AG04450 (cell line): Measurements from ENCODE around the gene SMYD2. TPM values are rescaled to one million over a fixed set of nuclear protein-coding genes. Genes with fewer than 3 reads are reported as not detected.

Experiments used
- CTCF ChIA-PET: fragments of 300-600, 350-600 bp; formaldehyde crosslinking; extraction: SDS; loops from one replicate; lab custom pipeline; 2022; ENCODE audit warnings: antibody characterized with exemption, inconsistent platforms; lab: Charles Lee
- POLR2A ChIA-PET: fragments of 350-600 bp; formaldehyde crosslinking; extraction: SDS; loops from one replicate; lab custom pipeline; 2021; ENCODE audit warnings: antibody characterized with exemption, inconsistent platforms; lab: Yijun Ruan, JAX
- DNase-seq: peaks from one replicate; pipeline ENCODE4 v3.0.0-alpha.2; 2011; ENCODE audit warnings: low read depth, low spot score
- H3K27ac ChIP-seq: one replicate; pipeline ENCODE4 v1.5.1; 2012; ENCODE audit warnings: low read depth, low read length, control low read depth
- H3K27me3 ChIP-seq: one replicate; pipeline ENCODE4 v1.6.0; 2012; ENCODE audit warnings: low read length; ENCODE audit not compliant: control insufficient read depth, insufficient read depth
- H3K4me3 ChIP-seq: 2 replicates; pipeline ENCODE4 v1.5.1; 2011; ENCODE audit warnings: mild to moderate bottlenecking, low read depth, low read length, control low read depth
- H3K9me3 ChIP-seq: 2 replicates; pipeline ENCODE4 v1.5.1; 2012; ENCODE audit warnings: low read length; ENCODE audit not compliant: control insufficient read depth, insufficient read depth
- polyA plus RNA-seq: library from polyadenylated mRNA; depleted of rRNA; stranded (reverse); fragments of >200 nt; gene quantifications from 2 replicates; pipeline ENCODE4 v1.2.3, GENCODE V29; 2011
- TF ChIP-seq, protein P1 (sequence below): IDR thresholded peaks from 2 replicates; pipeline ENCODE4 v1.5.1; 2011; ENCODE audit warnings: low read depth, low read length, control low read depth, inconsistent platforms

SMYD2 gene
- polyA plus RNA-seq, 1 experiment = 54.7 TPM

DNA sequence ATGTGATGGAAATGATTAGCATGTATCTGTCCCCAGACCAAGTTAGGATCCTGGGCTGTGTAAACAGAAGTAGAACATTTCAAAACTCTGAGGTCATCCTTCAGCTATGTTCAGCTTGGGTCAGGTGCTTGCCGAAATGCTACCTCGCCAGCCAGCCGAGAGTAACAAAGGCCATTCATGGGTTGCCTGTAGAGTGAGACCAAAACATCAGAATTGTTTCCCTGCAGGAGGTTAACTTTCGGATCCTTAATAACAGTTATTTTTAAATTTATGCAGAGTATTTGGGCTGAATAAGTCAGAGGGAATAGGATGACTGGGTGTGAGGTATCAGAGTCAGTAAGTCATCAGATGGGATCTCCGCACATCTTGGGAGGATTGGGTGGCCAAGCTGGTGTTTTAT is 35.6 kb downstream of the SMYD2 start:
- CTCF ChIA-PET = interaction anchor here (0.7 to 8.8 kb wide), 6 partner anchors 11 to 102 kb away, joined by 3 to 70 read pairs (median 22); no protein-coding TSS in a partner anchor
- H3K27me3 ChIP-seq = no peaks in the 10 kb centered on the region
- no peak for DNase-seq

DNA sequence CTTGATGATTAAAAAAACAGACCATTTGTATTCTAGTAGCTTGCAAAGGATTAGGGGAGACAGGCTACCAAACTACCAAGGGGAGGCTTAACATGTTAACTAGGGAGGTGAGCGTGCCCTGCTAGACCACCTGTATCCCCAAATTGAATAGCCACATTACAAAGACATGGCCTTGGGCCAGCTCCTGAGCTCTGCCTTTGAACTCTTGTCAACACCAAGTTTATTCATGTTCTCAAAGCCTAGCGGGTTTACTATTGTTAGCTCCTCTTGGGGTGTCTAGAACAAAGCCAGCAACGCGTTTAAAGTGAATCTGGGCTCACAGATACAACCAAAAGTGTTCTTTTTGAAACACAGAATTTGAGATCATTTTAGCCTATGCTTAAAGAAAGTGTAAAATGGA is 36.3 kb downstream of the SMYD2 start:
- ChIA-PET POLR2A (no interaction called here), CTCF (interaction anchor here (1.2 to 8.8 kb wide), 5 partner anchors 11 to 103 kb away, joined by 3 to 70 read pairs (median 28); no protein-coding TSS in a partner anchor)
- no peaks in the 10 kb centered on the region for H3K27me3 ChIP-seq
- TF ChIP-seq, protein P1, sequence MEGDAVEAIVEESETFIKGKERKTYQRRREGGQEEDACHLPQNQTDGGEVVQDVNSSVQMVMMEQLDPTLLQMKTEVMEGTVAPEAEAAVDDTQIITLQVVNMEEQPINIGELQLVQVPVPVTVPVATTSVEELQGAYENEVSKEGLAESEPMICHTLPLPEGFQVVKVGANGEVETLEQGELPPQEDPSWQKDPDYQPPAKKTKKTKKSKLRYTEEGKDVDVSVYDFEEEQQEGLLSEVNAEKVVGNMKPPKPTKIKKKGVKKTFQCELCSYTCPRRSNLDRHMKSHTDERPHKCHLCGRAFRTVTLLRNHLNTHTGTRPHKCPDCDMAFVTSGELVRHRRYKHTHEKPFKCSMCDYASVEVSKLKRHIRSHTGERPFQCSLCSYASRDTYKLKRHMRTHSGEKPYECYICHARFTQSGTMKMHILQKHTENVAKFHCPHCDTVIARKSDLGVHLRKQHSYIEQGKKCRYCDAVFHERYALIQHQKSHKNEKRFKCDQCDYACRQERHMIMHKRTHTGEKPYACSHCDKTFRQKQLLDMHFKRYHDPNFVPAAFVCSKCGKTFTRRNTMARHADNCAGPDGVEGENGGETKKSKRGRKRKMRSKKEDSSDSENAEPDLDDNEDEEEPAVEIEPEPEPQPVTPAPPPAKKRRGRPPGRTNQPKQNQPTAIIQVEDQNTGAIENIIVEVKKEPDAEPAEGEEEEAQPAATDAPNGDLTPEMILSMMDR = no peak
- DNase-seq = no peak
- H3K9me3 ChIP-seq = no peaks in the 10 kb centered on the region
- no peak overlapping the region for H3K4me3 ChIP-seq
- no peak overlapping the region for H3K27ac ChIP-seq

More for the DNA sequence above, 35.6 kb downstream of the SMYD2 start:
- Histone ChIP-seq H3K4me3 (no peak overlapping the region), H3K27ac (no peak overlapping the region), H3K9me3 (no peaks in the 10 kb centered on the region)
- TF ChIP-seq, protein P1 = no peak
- POLR2A ChIA-PET = interaction anchor here (0.7 kb wide), 1 partner anchor 1366 kb away, joined by 3 read pairs; the partner anchor contains the start of gene VASH2

DNA sequence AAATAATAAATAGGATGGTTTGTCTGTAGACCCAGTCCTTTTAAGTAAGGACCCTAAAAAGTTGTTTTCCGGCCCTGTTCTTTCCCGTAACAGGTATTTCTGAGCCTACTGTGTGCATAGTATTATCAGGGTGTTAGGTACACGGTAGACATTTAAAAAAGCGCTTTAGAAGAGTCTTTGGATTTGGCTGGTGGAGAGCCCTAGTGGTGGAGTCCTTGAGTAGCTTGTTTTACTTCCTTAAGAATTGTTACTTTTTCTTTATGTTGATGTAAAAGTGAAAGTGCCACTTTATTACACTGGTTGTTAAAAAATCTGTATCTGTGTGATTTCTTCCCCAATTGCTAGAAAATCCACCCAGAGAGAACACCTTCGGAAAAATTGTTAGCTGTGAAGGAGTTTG is 36.8 kb downstream of the SMYD2 start:
- no peak for DNase-seq
- H3K27me3 ChIP-seq = no peaks in the 10 kb centered on the region
- ChIA-PET CTCF (interaction anchor here (1.2 to 8.8 kb wide), 5 partner anchors 10 to 103 kb away, joined by 3 to 70 read pairs (median 28); no protein-coding TSS in a partner anchor), POLR2A (no interaction called here)
- no peak overlapping the region for H3K4me3 ChIP-seq
- TF ChIP-seq, protein P1 = peak; percentile 21; the same call in 1 of the 2 replicates
- H3K27ac ChIP-seq = no peak overlapping the region
- no peaks in the 10 kb centered on the region for H3K9me3 ChIP-seq

DNA sequence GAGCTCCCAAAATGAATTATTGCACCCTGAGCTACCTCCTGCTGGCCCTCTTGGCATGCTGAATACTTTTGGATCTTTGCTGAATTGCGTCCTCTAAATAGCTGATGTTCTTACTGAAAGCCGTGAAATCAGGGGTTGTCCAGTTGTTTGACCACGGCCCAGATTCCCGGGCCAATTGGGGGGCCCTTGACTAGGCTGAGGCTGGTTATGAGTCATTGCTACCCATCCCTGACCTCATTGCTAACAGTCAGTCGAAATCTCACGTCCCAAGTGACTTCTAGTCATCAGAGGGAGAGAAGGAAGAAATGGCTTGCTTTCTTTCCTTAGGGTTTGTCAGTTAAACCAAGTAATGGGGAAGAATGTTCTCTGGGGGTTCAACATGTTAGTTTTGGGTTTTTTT is 37.4 kb downstream of the SMYD2 start:
- Histone ChIP-seq H3K9me3 (no peaks in the 10 kb centered on the region), H3K4me3 (no peak overlapping the region), H3K27ac (no peak overlapping the region), H3K27me3 (no peaks in the 10 kb centered on the region)
- POLR2A ChIA-PET = no interaction called here
- no peak for DNase-seq
- TF ChIP-seq, protein P1 = no peak
- CTCF ChIA-PET = interaction anchor here (3.7 to 8.8 kb wide), 4 partner anchors 10 to 104 kb away, joined by 17 to 70 read pairs (median 48); no protein-coding TSS in a partner anchor

DNA sequence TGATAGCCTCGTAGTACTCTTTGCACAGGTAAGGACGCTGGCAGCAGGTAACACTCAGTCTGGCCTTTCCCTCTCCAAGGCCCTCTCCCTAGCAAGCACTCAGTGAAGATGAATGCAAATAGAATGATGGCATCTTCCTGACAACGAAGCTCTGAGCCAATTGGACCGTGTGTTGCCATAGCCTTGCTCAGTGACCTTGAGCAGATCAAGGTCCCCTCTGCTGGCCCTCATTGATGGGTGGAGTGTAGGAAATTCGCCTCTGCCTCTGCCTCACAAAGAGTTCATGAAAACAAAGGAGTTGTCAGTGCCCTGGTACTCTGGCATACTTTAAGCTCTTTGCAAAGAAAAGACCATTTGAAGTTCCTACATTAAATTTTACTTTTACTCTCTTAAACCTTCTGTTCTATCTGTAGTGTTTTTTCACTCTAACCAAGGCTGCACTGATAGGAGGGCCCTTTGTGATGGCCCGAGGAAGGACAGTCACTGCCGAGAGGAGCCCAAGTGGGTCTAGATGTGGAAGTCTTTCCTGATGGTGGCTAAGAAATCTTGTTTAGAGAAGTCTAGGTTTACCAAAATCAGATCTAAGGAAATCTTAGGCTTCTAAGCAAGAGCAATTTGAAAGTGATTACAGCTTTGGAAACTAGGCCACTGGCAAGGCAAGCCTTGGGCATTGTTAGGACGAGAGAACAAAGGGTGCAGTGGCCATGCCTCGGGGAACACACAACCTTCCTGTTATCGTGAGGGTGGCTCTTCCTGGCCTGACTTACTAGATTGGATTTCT is 38.2 kb downstream of the SMYD2 start:
- Histone ChIP-seq H3K27ac (no peak overlapping the region), H3K27me3 (no peaks in the 10 kb centered on the region), H3K4me3 (no peak overlapping the region), H3K9me3 (no peaks in the 10 kb centered on the region)
- TF ChIP-seq, protein P1 = no peak
- CTCF ChIA-PET = interaction anchor here (3.7 to 8.8 kb wide), 4 partner anchors 9 to 105 kb away, joined by 17 to 70 read pairs (median 48); no protein-coding TSS in a partner anchor
- POLR2A ChIA-PET = no interaction called here
- no peak for DNase-seq
